Smooth muscle cell (in vitro differentiated cells): ENCODE data around the gene RETREG2. TPM values are rescaled to one million over a fixed set of nuclear protein-coding genes. Genes with fewer than 3 reads are reported as not detected.

Experiments
- DNase-seq: peaks from one replicate; lab custom pipeline; 2025; ENCODE audit not compliant: unreplicated experiment; lab: John Stamatoyannopoulos, UW
- H2AFZ ChIP-seq: fragments of 200-600 bp; sonication (generic); 2 replicates; pipeline ENCODE4 v1.6.0; 2016; ENCODE audit warnings: antibody characterized with exemption, low read depth, mild to moderate bottlenecking
- H3F3A ChIP-seq: fragments of 200-600 bp; sonication (generic); 2 replicates; pipeline ENCODE4 v1.6.0; 2017; ENCODE audit warnings: antibody characterized with exemption, low read depth
- H3K27ac ChIP-seq: fragments of 200-600 bp; sonication (generic); 2 replicates; pipeline ENCODE4 v1.5.1; 2016; ENCODE audit warnings: low read depth, mild to moderate bottlenecking
- H3K27me3 ChIP-seq: fragments of 200-600 bp; sonication (generic); 2 replicates; pipeline ENCODE4 v1.6.1; 2016; ENCODE audit warnings: low read depth, mild to moderate bottlenecking
- H3K36me3 ChIP-seq: fragments of 200-600 bp; sonication (generic); 2 replicates; pipeline ENCODE4 v1.5.1; 2016; ENCODE audit warnings: low read depth
- H3K4me1 ChIP-seq: fragments of 200-600 bp; sonication (generic); 2 replicates; pipeline ENCODE4 v1.5.1; 2016; ENCODE audit warnings: low read depth
- H3K4me2 ChIP-seq: fragments of 200-600 bp; sonication (generic); 2 replicates; pipeline ENCODE4 v1.6.0; 2016; ENCODE audit warnings: mild to moderate bottlenecking
- H3K4me3 ChIP-seq: fragments of 200-600 bp; sonication (generic); 2 replicates; pipeline ENCODE4 v1.5.1; 2016; ENCODE audit warnings: mild to moderate bottlenecking
- H3K79me2 ChIP-seq: fragments of 200-600 bp; sonication (generic); 2 replicates; pipeline ENCODE4 v1.6.0; 2016; ENCODE audit warnings: low read depth, mild to moderate bottlenecking
- H3K9ac ChIP-seq: fragments of 200-600 bp; sonication (generic); 2 replicates; pipeline ENCODE4 v1.6.0; 2016; ENCODE audit warnings: low read depth
- H3K9me3 ChIP-seq: fragments of 200-600 bp; sonication (generic); replicated peaks from 2 replicates; pipeline ENCODE4 v1.5.1; 2016; ENCODE audit warnings: low read depth
- H4K20me1 ChIP-seq: fragments of 200-600 bp; sonication (generic); 2 replicates; pipeline ENCODE4 v1.6.0; 2016; ENCODE audit warnings: low read depth
- WGBS: methylation state at CpG from one replicate; pipeline ENCODE4 v1.1.7; 2016; ENCODE audit warnings: low lambda C conversion rate; 5-methylcytosine and 5-hydroxymethylcytosine counted together
- polyA plus RNA-seq: library from polyadenylated mRNA; unstranded; fragments of >200 nt; fragmentation: Nextera tagmentation; extraction: Ambion mirVana; gene quantifications from 2 replicates; pipeline ENCODE4 v1.2.1, GENCODE V29; 2016
- total RNA-seq: library from RNA; depleted of rRNA; stranded (reverse); fragments of >200 nt; gene quantifications from 2 replicates; pipeline ENCODE4 v1.2.3, GENCODE V29; 2014
- TF ChIP-seq, protein P1 (sequence below): fragments of 200-600 bp; sonication (generic); IDR thresholded peaks from 2 replicates; pipeline ENCODE4 v1.5.1; 2017; ENCODE audit warnings: borderline replicate concordance, mild to moderate bottlenecking, antibody characterized with exemption; ENCODE audit not compliant: insufficient read depth, poor library complexity, severe bottlenecking

Gene RETREG2
- total and polyA plus RNA-seq, 2 experiments from 2014 or later: 48.7 to 57.2 TPM

DNA sequence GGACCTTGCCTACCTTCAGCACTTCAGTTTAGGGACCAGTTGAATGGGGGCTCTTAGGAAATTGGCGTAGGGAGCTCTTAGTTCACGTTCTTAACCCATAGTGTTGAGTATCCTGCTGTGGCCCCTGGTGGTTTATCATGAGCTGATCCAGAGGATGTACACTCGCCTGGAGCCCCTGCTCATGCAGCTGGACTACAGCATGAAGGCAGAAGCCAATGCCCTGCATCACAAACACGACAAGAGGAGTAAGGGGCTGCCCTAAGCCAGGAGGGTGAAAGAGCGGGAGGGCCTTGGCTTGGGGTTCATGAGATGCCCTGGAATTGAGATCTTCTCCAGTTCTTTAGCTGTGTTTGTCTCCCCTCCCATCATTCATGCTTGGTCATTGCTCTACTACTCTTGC lies 2.9 kb downstream of the RETREG2 start:
- Histone ChIP-seq H3F3A (no peaks in the 10 kb centered on the region), H3K27ac (no peak overlapping the region), H4K20me1 (peaks cover 7% of the 10 kb centered on the region), H3K9ac (no peak overlapping the region), H3K4me2 (no peak overlapping the region), H3K36me3 (no peaks in the 10 kb centered on the region), H3K79me2 (peaks cover 14% of the 10 kb centered on the region), H3K9me3 (no peaks in the 10 kb centered on the region), H3K4me1 (peaks cover 1% of the 10 kb centered on the region), H2AFZ (no peak overlapping the region), H3K27me3 (no peaks in the 10 kb centered on the region), H3K4me3 (no peak overlapping the region)
- DNase-seq: no peak
- TF ChIP-seq, protein P1, sequence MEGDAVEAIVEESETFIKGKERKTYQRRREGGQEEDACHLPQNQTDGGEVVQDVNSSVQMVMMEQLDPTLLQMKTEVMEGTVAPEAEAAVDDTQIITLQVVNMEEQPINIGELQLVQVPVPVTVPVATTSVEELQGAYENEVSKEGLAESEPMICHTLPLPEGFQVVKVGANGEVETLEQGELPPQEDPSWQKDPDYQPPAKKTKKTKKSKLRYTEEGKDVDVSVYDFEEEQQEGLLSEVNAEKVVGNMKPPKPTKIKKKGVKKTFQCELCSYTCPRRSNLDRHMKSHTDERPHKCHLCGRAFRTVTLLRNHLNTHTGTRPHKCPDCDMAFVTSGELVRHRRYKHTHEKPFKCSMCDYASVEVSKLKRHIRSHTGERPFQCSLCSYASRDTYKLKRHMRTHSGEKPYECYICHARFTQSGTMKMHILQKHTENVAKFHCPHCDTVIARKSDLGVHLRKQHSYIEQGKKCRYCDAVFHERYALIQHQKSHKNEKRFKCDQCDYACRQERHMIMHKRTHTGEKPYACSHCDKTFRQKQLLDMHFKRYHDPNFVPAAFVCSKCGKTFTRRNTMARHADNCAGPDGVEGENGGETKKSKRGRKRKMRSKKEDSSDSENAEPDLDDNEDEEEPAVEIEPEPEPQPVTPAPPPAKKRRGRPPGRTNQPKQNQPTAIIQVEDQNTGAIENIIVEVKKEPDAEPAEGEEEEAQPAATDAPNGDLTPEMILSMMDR: no peak
- WGBS: 90% methylated on average over 5 of the region's 5 CpGs

DNA sequence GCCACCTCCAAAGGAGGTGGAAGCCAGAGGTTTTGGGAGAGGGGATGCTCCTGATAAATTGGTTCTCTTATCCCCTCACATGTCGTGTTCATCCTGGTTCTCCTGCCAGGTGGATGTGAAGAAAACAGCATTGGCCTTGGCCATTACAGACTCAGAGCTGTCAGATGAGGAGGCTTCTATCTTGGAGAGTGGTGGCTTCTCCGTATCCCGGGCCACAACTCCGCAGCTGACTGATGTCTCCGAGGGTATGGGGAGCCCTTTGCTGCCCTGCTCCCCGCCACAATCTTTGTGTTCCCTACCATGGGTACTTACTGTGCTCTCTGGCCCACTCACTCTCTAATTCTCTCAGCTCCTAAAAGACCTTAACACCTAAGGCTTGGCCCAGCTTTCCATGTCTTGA lies 3.5 kb downstream of the RETREG2 start:
- TF ChIP-seq, protein P1: no peak
- H3F3A ChIP-seq: no peaks in the 10 kb centered on the region
- no peak overlapping the region for H2AFZ ChIP-seq
- WGBS: 92% methylated on average over 6 of the region's 6 CpGs
- H3K79me2 ChIP-seq: peaks cover 14% of the 10 kb centered on the region
- H3K27me3 ChIP-seq: no peaks in the 10 kb centered on the region
- H3K27ac ChIP-seq: no peak overlapping the region
- no peak overlapping the region for H3K9ac ChIP-seq
- H3K4me1 ChIP-seq: no peaks in the 10 kb centered on the region
- DNase-seq: no peak
- no peak overlapping the region for H3K4me3 ChIP-seq
- no peaks in the 10 kb centered on the region for H3K36me3 ChIP-seq
- H3K9me3 ChIP-seq: no peaks in the 10 kb centered on the region
- H4K20me1 ChIP-seq: peaks cover 7% of the 10 kb centered on the region
- H3K4me2 ChIP-seq: no peak overlapping the region

DNA sequence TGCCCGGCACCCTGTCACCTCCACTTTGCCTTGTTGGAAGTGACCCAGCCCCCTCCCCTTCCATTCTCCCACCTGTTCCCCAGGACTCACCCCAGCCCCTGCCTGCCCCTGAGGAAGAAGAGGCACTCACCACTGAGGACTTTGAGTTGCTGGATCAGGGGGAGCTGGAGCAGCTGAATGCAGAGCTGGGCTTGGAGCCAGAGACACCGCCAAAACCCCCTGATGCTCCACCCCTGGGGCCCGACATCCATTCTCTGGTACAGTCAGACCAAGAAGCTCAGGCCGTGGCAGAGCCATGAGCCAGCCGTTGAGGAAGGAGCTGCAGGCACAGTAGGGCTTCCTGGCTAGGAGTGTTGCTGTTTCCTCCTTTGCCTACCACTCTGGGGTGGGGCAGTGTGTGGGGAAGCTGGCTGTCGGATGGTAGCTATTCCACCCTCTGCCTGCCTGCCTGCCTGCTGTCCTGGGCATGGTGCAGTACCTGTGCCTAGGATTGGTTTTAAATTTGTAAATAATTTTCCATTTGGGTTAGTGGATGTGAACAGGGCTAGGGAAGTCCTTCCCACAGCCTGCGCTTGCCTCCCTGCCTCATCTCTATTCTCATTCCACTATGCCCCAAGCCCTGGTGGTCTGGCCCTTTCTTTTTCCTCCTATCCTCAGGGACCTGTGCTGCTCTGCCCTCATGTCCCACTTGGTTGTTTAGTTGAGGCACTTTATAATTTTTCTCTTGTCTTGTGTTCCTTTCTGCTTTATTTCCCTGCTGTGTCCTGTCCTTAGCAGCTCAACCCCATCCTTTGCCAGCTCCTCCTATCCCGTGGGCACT lies 4.5 kb downstream of the RETREG2 start:
- H2AFZ ChIP-seq: no peak overlapping the region
- no peaks in the 10 kb centered on the region for H3K36me3 ChIP-seq
- TF ChIP-seq, protein P1: no peak
- WGBS: 93% methylated on average over 8 of the region's 8 CpGs
- DNase-seq: no peak
- H3K9me3 ChIP-seq: no peaks in the 10 kb centered on the region
- H3K4me3 ChIP-seq: no peak overlapping the region
- H3K4me1 ChIP-seq: no peaks in the 10 kb centered on the region
- peaks cover 7% of the 10 kb centered on the region for H4K20me1 ChIP-seq
- H3K27ac ChIP-seq: no peak overlapping the region
- peaks cover 14% of the 10 kb centered on the region for H3K79me2 ChIP-seq
- H3K4me2 ChIP-seq: no peak overlapping the region
- no peaks in the 10 kb centered on the region for H3F3A ChIP-seq
- no peaks in the 10 kb centered on the region for H3K27me3 ChIP-seq
- no peak overlapping the region for H3K9ac ChIP-seq
